ENCODE measurements around the gene ZNF235.

GRCh38 chr19:44258835-44259413, 45.9 kb downstream of the ZNF235 start:
- no peak for TF ChIP-seq FOXA1 (IDR thresholded peaks at IDR 0.05)
- TF ChIP-seq SP1 (IDR thresholded peaks at IDR 0.05), result no peak
- TF ChIP-seq CTCF (IDR thresholded peaks at IDR 0.05; ENCODE audit: low read depth, low read length, missing input control), result no peak
- TF ChIP-seq, protein P1, sequence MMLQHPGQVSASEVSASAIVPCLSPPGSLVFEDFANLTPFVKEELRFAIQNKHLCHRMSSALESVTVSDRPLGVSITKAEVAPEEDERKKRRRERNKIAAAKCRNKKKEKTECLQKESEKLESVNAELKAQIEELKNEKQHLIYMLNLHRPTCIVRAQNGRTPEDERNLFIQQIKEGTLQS (IDR thresholded peaks at IDR 0.05), result no peak
- no peak for TF ChIP-seq REST (IDR thresholded peaks at IDR 0.05)
- TF ChIP-seq TAF1 (conservative IDR thresholded peaks at IDR 0.05), result no peak
- TF ChIP-seq ZBTB33 (IDR thresholded peaks at IDR 0.05), result no peak
- no peak for TF ChIP-seq RXRA (IDR thresholded peaks at IDR 0.05)
